Hepatocyte (in vitro differentiated cells): ENCODE measurements around the gene TXNDC17. TPM values are rescaled to one million over a fixed set of nuclear protein-coding genes. Genes with fewer than 3 reads are reported as not detected.

Source experiments
- DNase-seq: peaks from one replicate; pipeline ENCODE4 v3.0.0-alpha.2; 2016; ENCODE audit warnings: low spot score
- H2AFZ ChIP-seq: fragments of 200-600 bp; sonication (generic); 2 replicates; pipeline ENCODE4 v1.6.0; 2016; ENCODE audit warnings: antibody characterized with exemption, mild to moderate bottlenecking
- H3K27ac ChIP-seq: fragments of 200-600 bp; sonication (generic); 2 replicates; pipeline ENCODE4 v1.5.1; 2016; ENCODE audit warnings: mild to moderate bottlenecking
- H3K27me3 ChIP-seq: fragments of 200-600 bp; sonication (generic); 2 replicates; pipeline ENCODE4 v1.6.1; 2016
- H3K36me3 ChIP-seq: fragments of 200-600 bp; sonication (generic); replicated peaks from 2 replicates; pipeline ENCODE4 v1.5.1; 2016; ENCODE audit warnings: low read depth; ENCODE audit not compliant: insufficient read depth
- H3K4me1 ChIP-seq: fragments of 200-600 bp; sonication (generic); 2 replicates; pipeline ENCODE4 v1.5.1; 2016; ENCODE audit warnings: mild to moderate bottlenecking, moderate library complexity; ENCODE audit not compliant: insufficient read depth
- H3K4me2 ChIP-seq: fragments of 200-600 bp; sonication (generic); 2 replicates; pipeline ENCODE4 v1.6.0; 2016
- H3K4me3 ChIP-seq: fragments of 200-600 bp; sonication (generic); 2 replicates; pipeline ENCODE4 v1.5.1; 2016; ENCODE audit warnings: mild to moderate bottlenecking
- H3K79me2 ChIP-seq: fragments of 200-600 bp; sonication (generic); 2 replicates; pipeline ENCODE4 v1.6.0; 2017; ENCODE audit warnings: mild to moderate bottlenecking
- H3K9me2 ChIP-seq: fragments of 200-600 bp; sonication (generic); replicated peaks from 2 replicates; pipeline ENCODE4 v1.6.0; 2017; ENCODE audit warnings: mild to moderate bottlenecking; ENCODE audit not compliant: insufficient read depth
- H3K9me3 ChIP-seq: fragments of 200-600 bp; sonication (generic); 2 replicates; pipeline ENCODE4 v1.5.1; 2016; ENCODE audit warnings: low read depth, mild to moderate bottlenecking
- H4K20me1 ChIP-seq: fragments of 200-600 bp; sonication (generic); 2 replicates; pipeline ENCODE4 v1.6.0; 2016; ENCODE audit warnings: mild to moderate bottlenecking; ENCODE audit not compliant: insufficient read depth, poor library complexity, severe bottlenecking
- EZH2 ChIP-seq: fragments of 200-600 bp; sonication (generic); IDR thresholded peaks from 2 replicates; pipeline ENCODE4 v1.6.1; 2016; ENCODE audit warnings: antibody characterized with exemption, mild to moderate bottlenecking, borderline replicate concordance
- EZH2phosphoT487 ChIP-seq: fragments of 200-600 bp; sonication (generic); IDR thresholded peaks from one replicate; pipeline ENCODE4 v1.6.1; 2018; ENCODE audit warnings: antibody characterized with exemption, mild to moderate bottlenecking, low read depth, moderate library complexity; ENCODE audit not compliant: unreplicated experiment, severe bottlenecking
- WGBS: methylation state at CpG from one replicate; pipeline ENCODE4 v1.1.6; 2016; ENCODE audit warnings: low lambda C conversion rate; ENCODE audit errors: missing lambda C conversion rate; 5-methylcytosine and 5-hydroxymethylcytosine counted together
- polyA plus RNA-seq: library from polyadenylated mRNA; unstranded; fragments of >200 nt; fragmentation: Nextera tagmentation; extraction: Ambion mirVana; gene quantifications from 2 replicates; pipeline ENCODE4 v1.2.1, GENCODE V29; 2016
- total RNA-seq: library from RNA; depleted of rRNA; stranded (reverse); fragments of >200 nt; gene quantifications from 2 replicates; pipeline ENCODE4 v1.2.3, GENCODE V29; 2014
- TF ChIP-seq, protein P1 (sequence below): fragments of 200-600 bp; sonication (generic); IDR thresholded peaks from 2 replicates; pipeline ENCODE4 v1.5.1; 2016; ENCODE audit warnings: antibody characterized with exemption, mild to moderate bottlenecking; ENCODE audit not compliant: poor library complexity

The TXNDC17 gene
- total and polyA plus RNA-seq, 2 experiments from 2014 or later, result 106 to 406 TPM

DNA sequence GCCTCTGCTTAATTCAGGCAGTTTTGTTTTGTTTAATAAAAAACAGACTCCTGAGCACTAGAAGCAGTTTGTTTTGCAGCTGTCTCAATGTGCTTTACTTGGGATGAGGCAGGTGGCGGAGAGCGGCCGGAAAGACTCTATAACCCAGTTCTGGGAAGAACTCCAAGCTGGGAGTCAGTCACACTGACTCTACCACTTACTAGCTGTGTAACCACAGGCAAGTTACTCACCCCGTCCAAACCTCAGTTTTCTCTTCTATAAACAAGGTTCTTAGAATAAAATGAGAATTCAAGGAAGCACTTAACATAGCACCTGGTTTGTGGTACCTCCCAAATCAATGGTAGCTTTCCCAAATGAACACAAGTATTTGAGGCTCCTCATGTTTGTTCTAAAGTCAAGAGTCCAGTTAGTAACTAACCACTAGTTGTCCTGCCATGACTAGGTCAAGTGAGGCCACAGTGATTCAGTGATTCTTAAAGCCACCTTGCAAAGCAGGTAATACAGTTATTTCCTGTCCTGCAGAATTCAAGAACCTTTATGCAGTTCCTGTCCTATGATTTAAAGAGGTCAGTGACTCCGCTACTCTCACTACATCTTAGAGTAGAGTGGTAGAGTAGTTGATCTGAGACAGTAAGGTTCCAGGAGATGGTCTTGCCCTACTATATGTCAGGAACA is 2.7 kb downstream of the TXNDC17 start:
- H4K20me1 ChIP-seq, result no peaks in the 10 kb centered on the region
- no peak overlapping the region for H2AFZ ChIP-seq
- no peaks in the 10 kb centered on the region for H3K36me3 ChIP-seq
- H3K27me3 ChIP-seq, result no peaks in the 10 kb centered on the region
- no peaks in the 10 kb centered on the region for H3K9me3 ChIP-seq
- H3K4me3 ChIP-seq, result no peak overlapping the region
- H3K4me2 ChIP-seq, result no peak overlapping the region
- peaks cover 80% of the 10 kb centered on the region for H3K79me2 ChIP-seq
- DNase-seq, result no peak
- 88% methylated on average over 5 of the region's 5 CpGs for WGBS
- peaks cover 7% of the 10 kb centered on the region for H3K4me1 ChIP-seq
- TF ChIP-seq EZH2phosphoT487, result no peak
- TF ChIP-seq, protein P1, sequence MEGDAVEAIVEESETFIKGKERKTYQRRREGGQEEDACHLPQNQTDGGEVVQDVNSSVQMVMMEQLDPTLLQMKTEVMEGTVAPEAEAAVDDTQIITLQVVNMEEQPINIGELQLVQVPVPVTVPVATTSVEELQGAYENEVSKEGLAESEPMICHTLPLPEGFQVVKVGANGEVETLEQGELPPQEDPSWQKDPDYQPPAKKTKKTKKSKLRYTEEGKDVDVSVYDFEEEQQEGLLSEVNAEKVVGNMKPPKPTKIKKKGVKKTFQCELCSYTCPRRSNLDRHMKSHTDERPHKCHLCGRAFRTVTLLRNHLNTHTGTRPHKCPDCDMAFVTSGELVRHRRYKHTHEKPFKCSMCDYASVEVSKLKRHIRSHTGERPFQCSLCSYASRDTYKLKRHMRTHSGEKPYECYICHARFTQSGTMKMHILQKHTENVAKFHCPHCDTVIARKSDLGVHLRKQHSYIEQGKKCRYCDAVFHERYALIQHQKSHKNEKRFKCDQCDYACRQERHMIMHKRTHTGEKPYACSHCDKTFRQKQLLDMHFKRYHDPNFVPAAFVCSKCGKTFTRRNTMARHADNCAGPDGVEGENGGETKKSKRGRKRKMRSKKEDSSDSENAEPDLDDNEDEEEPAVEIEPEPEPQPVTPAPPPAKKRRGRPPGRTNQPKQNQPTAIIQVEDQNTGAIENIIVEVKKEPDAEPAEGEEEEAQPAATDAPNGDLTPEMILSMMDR, result no peak
- no peak for TF ChIP-seq EZH2
- no peak overlapping the region for H3K27ac ChIP-seq
- H3K9me2 ChIP-seq, result no peaks in the 10 kb centered on the region

DNA sequence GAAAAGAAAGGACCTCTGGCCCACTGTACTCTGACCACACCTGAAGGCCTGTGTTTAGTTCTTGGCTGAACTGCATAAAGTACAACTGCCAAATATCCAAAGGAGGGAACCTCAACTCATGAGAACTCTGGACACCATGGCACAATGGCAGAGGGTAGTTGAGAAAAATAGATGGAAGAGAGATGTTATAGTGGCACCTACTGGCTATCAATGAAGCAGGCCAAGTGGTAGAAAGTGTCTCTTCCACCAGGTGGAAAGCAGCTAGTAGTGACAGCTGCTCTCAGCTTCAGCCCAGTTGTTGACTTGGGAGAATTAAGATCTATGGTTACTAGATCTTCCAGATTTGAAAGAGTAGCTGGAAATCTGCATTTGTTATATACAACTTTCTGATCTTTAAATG is 7.3 kb downstream of the TXNDC17 start:
- no peak overlapping the region for H3K27ac ChIP-seq
- no peak overlapping the region for H3K4me2 ChIP-seq
- no peaks in the 10 kb centered on the region for H3K9me2 ChIP-seq
- peaks cover 76% of the 10 kb centered on the region for H3K79me2 ChIP-seq
- no peak overlapping the region for H2AFZ ChIP-seq
- no peaks in the 10 kb centered on the region for H3K9me3 ChIP-seq
- no peaks in the 10 kb centered on the region for H3K27me3 ChIP-seq
- H3K4me1 ChIP-seq, result peaks cover 20% of the 10 kb centered on the region
- H4K20me1 ChIP-seq, result peaks cover 5% of the 10 kb centered on the region
- TF ChIP-seq, protein P1, result no peak
- TF ChIP-seq EZH2phosphoT487 (no peak), EZH2 (no peak)
- no peak overlapping the region for H3K4me3 ChIP-seq
- H3K36me3 ChIP-seq, result no peaks in the 10 kb centered on the region
- no peak for DNase-seq

DNA sequence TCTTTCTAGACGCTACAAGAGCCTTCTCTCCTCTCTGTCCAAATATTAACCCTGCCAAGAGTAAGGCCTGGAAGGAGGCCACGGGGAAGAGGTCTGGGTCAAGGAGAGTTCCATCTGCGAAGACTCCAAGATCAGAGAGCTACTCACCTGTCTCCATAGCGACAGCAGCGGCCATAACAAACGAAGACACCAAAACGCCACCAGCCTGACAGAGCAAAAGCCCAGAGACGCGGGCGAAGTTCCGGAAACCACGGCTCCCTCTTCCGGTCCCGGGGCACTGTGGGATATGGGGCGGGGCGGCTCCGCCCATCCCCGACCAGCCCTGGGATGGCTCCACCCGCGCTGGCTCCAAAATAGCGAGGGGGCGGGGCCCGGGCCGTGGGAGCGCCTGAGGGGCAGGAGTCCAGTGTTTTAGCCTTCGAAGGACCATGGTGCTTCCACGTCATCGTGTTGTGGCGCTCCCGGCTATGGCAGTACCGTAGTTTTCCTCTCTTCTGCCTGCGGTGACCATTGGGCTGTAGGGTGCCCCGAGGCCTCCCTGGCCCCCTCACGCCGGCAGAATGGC is 10.6 kb downstream of the TXNDC17 start, which contains the start of the genes C17orf100 and MED31:
C17orf100 (plus strand) TSS at position 409 of the 565 bp plus-strand sequence; CDS start at position 561, 152 bp downstream.
MED31 (minus strand) TSS at position 252 of the 565 bp plus-strand sequence; CDS start at position 175, 77 bp downstream.
- peak within 1 kb of the TSS; percentile 90 for H2AFZ ChIP-seq
- peak within 1 kb of the TSS; percentile 92 for H3K4me3 ChIP-seq
- H3K27me3 ChIP-seq, result peaks cover 17% of the 10 kb centered on the region
- peaks cover 34% of the 10 kb centered on the region for H3K4me1 ChIP-seq
- peak; percentile 97 for DNase-seq
- TF ChIP-seq EZH2phosphoT487 (no peak), EZH2 (no peak)
- TF ChIP-seq, protein P1, result no peak
- peaks cover 52% of the 10 kb centered on the region for H3K79me2 ChIP-seq
- H3K9me2 ChIP-seq, result no peaks in the 10 kb centered on the region
- peak within 1 kb of the TSS; percentile 93 for H3K27ac ChIP-seq
- 7% methylated on average over 26 of the region's 35 CpGs for WGBS
- peak within 1 kb of the TSS; percentile 91 for H3K4me2 ChIP-seq
- peaks cover 5% of the 10 kb centered on the region for H4K20me1 ChIP-seq
- no peaks in the 10 kb centered on the region for H3K36me3 ChIP-seq
- H3K9me3 ChIP-seq, result no peaks in the 10 kb centered on the region
